ENCODE results near the gene USP17L25. TPM values are rescaled to one million over a fixed set of nuclear protein-coding genes. Genes with fewer than 3 reads are reported as not detected.
"Not testable (repeated sequence)": the region's sequence is repeated elsewhere in the genome, so short reads cannot be mapped to it uniquely, and the experiment has no call there.

Gene USP17L25
- total and polyA plus RNA-seq, 4 donors = not detected

- WGBS = no CpG with 5 or more reads among the region's 15 CpGs
- not testable (repeated sequence) for H3K36me3 ChIP-seq (ENCODE audit: control insufficient read depth in 4 of 4, insufficient read depth in 3 of 4, low read depth in 1 of 4, low read length in 3 of 4)
Observed at GRCh38 chr4:9353338-9353737, 23.6 kb downstream of the USP17L25 start, which contains the start of gene USP17L29. TSS of gene USP17L29 (plus strand) at chr4:9353638. CDS start at chr4:9353638, 0 bp downstream.

GRCh38 chr4:9362829-9363228, 33.1 kb downstream of the USP17L25 start, which contains the start of gene USP17L30:
TSS of gene USP17L30 (plus strand) at chr4:9363129. CDS start at chr4:9363129, 0 bp downstream.
- H3K36me3 ChIP-seq (ENCODE audit: control insufficient read depth in 4 of 4, insufficient read depth in 3 of 4, low read depth in 1 of 4, low read length in 3 of 4); H3K4me1 ChIP-seq (ENCODE audit: control insufficient read depth in 4 of 4, insufficient read depth in 4 of 4, low read length in 3 of 4); H3K9ac ChIP-seq (ENCODE audit: low read depth in 1 of 2, low read length in 2 of 2); H3K9me3 ChIP-seq (ENCODE audit: control insufficient read depth in 4 of 4, low read length in 3 of 4); H3K27ac ChIP-seq (ENCODE audit: low read depth in 1 of 2, low read length in 2 of 2); DNase-seq (ENCODE audit: low spot score); H3K4me3 ChIP-seq (ENCODE audit: low read depth in 1 of 3, low read length in 3 of 3); H3K27me3 ChIP-seq (ENCODE audit: control insufficient read depth in 4 of 4, insufficient read depth in 4 of 4, low read length in 3 of 4): not testable (repeated sequence)
- no CpG with 5 or more reads among the region's 15 CpGs for WGBS

More at GRCh38 chr4:9353338-9353737, 23.6 kb downstream of the USP17L25 start, which contains the start of gene USP17L29:
- H3K9ac ChIP-seq (ENCODE audit: low read depth in 1 of 2, low read length in 2 of 2); H3K9me3 ChIP-seq (ENCODE audit: control insufficient read depth in 4 of 4, low read length in 3 of 4); H3K4me3 ChIP-seq (ENCODE audit: low read depth in 1 of 3, low read length in 3 of 3); H3K27me3 ChIP-seq (ENCODE audit: control insufficient read depth in 4 of 4, insufficient read depth in 4 of 4, low read length in 3 of 4); DNase-seq (ENCODE audit: low spot score); H3K27ac ChIP-seq (ENCODE audit: low read depth in 1 of 2, low read length in 2 of 2); H3K4me1 ChIP-seq (ENCODE audit: control insufficient read depth in 4 of 4, insufficient read depth in 4 of 4, low read length in 3 of 4): not testable (repeated sequence)

GRCh38 chr4:9379881-9380280, 50.2 kb downstream of the USP17L25 start:
- H3K27me3 ChIP-seq (ENCODE audit: control insufficient read depth in 4 of 4, insufficient read depth in 4 of 4, low read length in 3 of 4) = not testable (repeated sequence)
- 77% methylated on average over 1 of the region's 1 CpG for WGBS

More at GRCh38 chr4:9379881-9380280, 50.2 kb downstream of the USP17L25 start:
- H3K9ac ChIP-seq (ENCODE audit: low read depth in 1 of 2, low read length in 2 of 2); DNase-seq (ENCODE audit: low spot score); H3K9me3 ChIP-seq (ENCODE audit: control insufficient read depth in 4 of 4, low read length in 3 of 4); H3K4me3 ChIP-seq (ENCODE audit: low read depth in 1 of 3, low read length in 3 of 3); H3K4me1 ChIP-seq (ENCODE audit: control insufficient read depth in 4 of 4, insufficient read depth in 4 of 4, low read length in 3 of 4); H3K27ac ChIP-seq (ENCODE audit: low read depth in 1 of 2, low read length in 2 of 2); H3K36me3 ChIP-seq (ENCODE audit: control insufficient read depth in 4 of 4, insufficient read depth in 3 of 4, low read depth in 1 of 4, low read length in 3 of 4): not testable (repeated sequence)

Other genes with a start within 250 kb of the USP17L25 start
- not detected for gene FAM90A26, start 159.5 kb upstream of the USP17L25 start, total RNA-seq
- gene FAM90A26, start 159.5 kb upstream of the USP17L25 start, polyA plus RNA-seq = not detected
- not detected for gene USP17L10, start 119.3 kb upstream of the USP17L25 start, total RNA-seq
- gene USP17L10, start 119.3 kb upstream of the USP17L25 start, polyA plus RNA-seq = not detected
- gene USP17L11, start 114.5 kb upstream of the USP17L25 start, total RNA-seq = not detected
- not detected for gene USP17L11, start 114.5 kb upstream of the USP17L25 start, polyA plus RNA-seq
- gene USP17L12, start 109.8 kb upstream of the USP17L25 start, total RNA-seq = not detected
- gene USP17L12, start 109.8 kb upstream of the USP17L25 start, polyA plus RNA-seq = not detected
- not detected for gene USP17L13, start 105.0 kb upstream of the USP17L25 start, total RNA-seq
- gene USP17L13, start 105.0 kb upstream of the USP17L25 start, polyA plus RNA-seq = not detected
- gene USP17L15, start 95.5 kb upstream of the USP17L25 start, total RNA-seq = not detected
- not detected for gene USP17L15, start 95.5 kb upstream of the USP17L25 start, polyA plus RNA-seq
- gene USP17L17, start 86.0 kb upstream of the USP17L25 start, total RNA-seq = not detected
- not detected for gene USP17L17, start 86.0 kb upstream of the USP17L25 start, polyA plus RNA-seq
- not detected for gene USP17L18, start 81.3 kb upstream of the USP17L25 start, total RNA-seq
- not detected for gene USP17L18, start 81.3 kb upstream of the USP17L25 start, polyA plus RNA-seq
- gene USP17L19, start 76.5 kb upstream of the USP17L25 start, total RNA-seq = not detected
- gene USP17L19, start 76.5 kb upstream of the USP17L25 start, polyA plus RNA-seq = not detected
- gene USP17L20, start 71.8 kb upstream of the USP17L25 start, total RNA-seq = not detected
- gene USP17L20, start 71.8 kb upstream of the USP17L25 start, polyA plus RNA-seq = not detected
- not detected for gene USP17L21, start 67.0 kb upstream of the USP17L25 start, total RNA-seq
- not detected for gene USP17L21, start 67.0 kb upstream of the USP17L25 start, polyA plus RNA-seq
- gene USP17L22, start 62.3 kb upstream of the USP17L25 start, total RNA-seq = not detected
- not detected for gene USP17L22, start 62.3 kb upstream of the USP17L25 start, polyA plus RNA-seq
- gene USP17L24, start 4.7 kb upstream of the USP17L25 start, total RNA-seq = not detected
- not detected for gene USP17L24, start 4.7 kb upstream of the USP17L25 start, polyA plus RNA-seq
- gene USP17L26, start 4.7 kb downstream of the USP17L25 start, total RNA-seq = not detected
- gene USP17L26, start 4.7 kb downstream of the USP17L25 start, polyA plus RNA-seq = not detected
- gene USP17L5, start 9.5 kb downstream of the USP17L25 start, total RNA-seq = not detected
- not detected for gene USP17L5, start 9.5 kb downstream of the USP17L25 start, polyA plus RNA-seq
- not detected for gene USP17L27, start 14.2 kb downstream of the USP17L25 start, total RNA-seq
- gene USP17L27, start 14.2 kb downstream of the USP17L25 start, polyA plus RNA-seq = not detected
- not detected for gene USP17L28, start 19.0 kb downstream of the USP17L25 start, total RNA-seq
- gene USP17L28, start 19.0 kb downstream of the USP17L25 start, polyA plus RNA-seq = not detected
- gene USP17L29, start 23.7 kb downstream of the USP17L25 start, total RNA-seq = not detected
- not detected for gene USP17L29, start 23.7 kb downstream of the USP17L25 start, polyA plus RNA-seq
- gene USP17L30, start 33.2 kb downstream of the USP17L25 start, total RNA-seq = not detected
- gene USP17L30, start 33.2 kb downstream of the USP17L25 start, polyA plus RNA-seq = not detected
- not detected for gene DEFB131A, start 114.5 kb downstream of the USP17L25 start, total RNA-seq
- not detected for gene DEFB131A, start 114.5 kb downstream of the USP17L25 start, polyA plus RNA-seq